Subcutaneous preadipocyte (primary cell): ENCODE measurements around the gene GJB4. TPM values are rescaled to one million over a fixed set of nuclear protein-coding genes. Genes with fewer than 3 reads are reported as not detected.

Experiments
- total RNA-seq: library from RNA; depleted of rRNA; stranded (reverse); fragments of >200 nt; gene quantifications from 2 replicates; pipeline ENCODE4 v1.2.3, GENCODE V29; 2012

The GJB4 gene
- not detected in 2 replicates for total RNA-seq

GRCh38 chr1:34759503-34760357 is at the start of gene GJB4:
Gene GJB4 (plus strand): TSS chr1:34759740. CDS start chr1:34761255, 1,515 bp downstream.

DNA sequence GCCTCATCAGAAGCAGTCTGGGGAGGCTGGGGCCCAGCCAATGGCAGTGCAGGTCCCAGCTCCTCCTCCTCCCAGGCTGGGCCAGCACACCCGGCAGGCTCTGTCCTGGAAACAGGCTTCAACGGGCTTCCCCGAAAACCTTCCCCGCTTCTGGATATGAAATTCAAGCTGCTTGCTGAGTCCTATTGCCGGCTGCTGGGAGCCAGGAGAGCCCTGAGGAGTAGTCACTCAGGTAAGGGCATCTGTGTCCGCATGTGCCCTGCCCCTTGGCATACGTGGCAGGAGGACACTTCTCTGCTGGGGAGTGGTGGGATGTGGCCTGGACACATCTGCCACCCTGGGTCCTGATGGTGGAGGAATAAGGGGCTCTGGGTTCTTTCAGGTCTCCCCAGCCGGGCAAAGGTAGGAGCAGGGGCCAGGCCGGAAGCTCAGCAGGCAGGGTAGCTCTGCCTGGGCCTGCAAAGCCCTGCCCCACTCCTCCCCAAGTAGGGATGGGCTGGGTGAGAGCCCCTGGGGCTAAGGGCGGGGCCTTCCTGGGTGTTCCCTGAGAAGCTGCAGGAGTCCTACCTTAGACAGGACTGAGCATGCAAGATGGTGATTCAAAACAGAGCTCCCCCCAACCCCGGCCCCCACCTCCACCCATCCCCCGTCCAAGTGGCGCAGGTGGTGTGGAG is 4.4 kb upstream of the GJB4 start, which contains the start of gene GJB5:
Gene GJB5 (plus strand): TSS at position 84 of the 674 bp plus-strand sequence. CDS start 2,284 bp downstream, outside the sequence.

GRCh38 chr1:34781071-34781843 is 21.7 kb downstream of the GJB4 start, which contains the start of gene GJB3:
Gene GJB3 (plus strand): TSS chr1:34781214. CDS start chr1:34784763, 3,549 bp downstream.

DNA sequence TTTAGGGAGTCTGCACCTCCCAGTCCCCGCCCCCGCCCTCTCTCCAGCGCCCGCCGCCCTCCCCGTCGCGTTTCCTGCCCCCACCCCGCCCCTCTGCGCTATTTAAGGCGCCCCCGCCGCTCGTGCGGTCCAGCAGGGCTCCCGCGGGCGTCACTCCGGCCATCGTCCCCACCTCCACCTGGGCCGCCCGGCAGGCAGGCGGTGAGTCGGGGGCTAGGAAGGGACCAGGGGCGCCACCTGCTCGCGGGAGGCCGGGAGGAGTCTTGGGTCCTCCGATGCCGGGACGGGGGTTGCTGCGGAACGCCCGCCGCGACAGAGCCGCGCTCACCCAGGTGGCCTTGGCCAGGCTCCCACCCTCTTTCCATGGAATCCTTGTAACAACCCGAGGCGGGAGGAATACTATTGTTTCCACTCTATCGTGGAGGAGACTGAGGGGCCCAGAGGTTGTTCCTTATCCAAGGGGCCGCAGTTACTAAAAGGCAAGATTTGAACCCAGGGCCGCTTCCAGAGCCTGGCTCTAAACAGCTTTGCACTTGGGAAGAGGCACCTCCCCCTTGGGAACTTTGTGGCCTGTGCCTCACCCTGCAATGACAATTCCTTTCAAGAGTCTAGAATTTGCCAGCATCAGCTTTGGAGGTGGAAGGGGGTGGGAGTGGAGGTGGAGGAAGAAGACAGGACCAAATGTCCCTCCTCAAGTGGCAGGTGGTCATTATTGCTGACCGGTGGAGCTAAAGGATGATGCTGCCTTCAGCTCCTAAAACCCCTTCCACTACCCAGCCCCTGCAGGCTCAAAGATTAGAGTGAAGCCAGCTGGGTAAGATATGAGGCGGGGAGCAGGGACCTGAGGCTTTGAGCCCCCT is 33.6 kb downstream of the GJB4 start, which contains the start of gene GJA4:
Gene GJA4 (plus strand): TSS at position 132 of the 860 bp plus-strand sequence. CDS start 1,215 bp downstream, outside the sequence.

Other genes with a start within 250 kb of the GJB4 start
- not detected in 2 replicates for gene GJB5, start 4.7 kb upstream of the GJB4 start, total RNA-seq
- gene GJB3, start 21.5 kb downstream of the GJB4 start, total RNA-seq, result under 0.01 TPM in 1 of 2 replicates, not detected in the other
- not detected in 2 replicates for gene GJA4, start 33.3 kb downstream of the GJB4 start, total RNA-seq
- gene SMIM12, start 100.0 kb downstream of the GJB4 start, total RNA-seq, result 24.6 and 26.5 TPM in 2 replicates
- gene DLGAP3, start 169.9 kb downstream of the GJB4 start, total RNA-seq, result under 0.01 TPM in 2 replicates
- 20.3 and 20.9 TPM in 2 replicates for gene TMEM35B, start 225.6 kb downstream of the GJB4 start, total RNA-seq